HUDEP-2 (cell line): ENCODE measurements around the gene WDR90.

ENCODE experiments used
- DNase-seq, 76 experiments: peaks; one replicate each; lab custom pipeline; 2025; ENCODE audit not compliant: unreplicated experiment in 76 of 76; lab: John Stamatoyannopoulos, UW

Gene WDR90

GRCh38 chr16:637081-638018 is 11.8 kb upstream of the WDR90 start:
- peak in 58 of 76 experiments; percentile 11 to 94 (median 86) for DNase-seq

- no peak for DNase-seq
Observed at GRCh38 chr16:638034-638543, 11.1 kb upstream of the WDR90 start.

GRCh38 chr16:638836-639235 is 10.3 kb upstream of the WDR90 start:
- DNase-seq: no peak

- DNase-seq: no peak
Observed at GRCh38 chr16:640614-641013, 8.6 kb upstream of the WDR90 start.

- DNase-seq: peak in 70 of 76 experiments; percentile 27 to 89 (median 73)
Observed at GRCh38 chr16:641326-642188, 7.6 kb upstream of the WDR90 start, which contains the start of gene MCRIP2. MCRIP2 (plus strand) TSS chr16:641828; CDS start chr16:641992, 164 bp downstream.

GRCh38 chr16:642189-643049 is 6.7 kb upstream of the WDR90 start:
- DNase-seq: peak in 51 of 76 experiments; percentile 4 to 60 (median 35)

GRCh38 chr16:643050-643368 is 6.2 kb upstream of the WDR90 start:
- DNase-seq: no peak

- DNase-seq: no peak
Observed at GRCh38 chr16:644556-644955, 4.6 kb upstream of the WDR90 start.

GRCh38 chr16:645852-646678 is 3.1 kb upstream of the WDR90 start:
- no peak for DNase-seq

- DNase-seq: no peak
Observed at GRCh38 chr16:646679-647172, 2.4 kb upstream of the WDR90 start.

GRCh38 chr16:647173-647902 is 1.8 kb upstream of the WDR90 start:
- no peak for DNase-seq

GRCh38 chr16:648071-648780 is 939 bp upstream of the WDR90 start:
- peak in 60 of 76 experiments; percentile 8 to 76 (median 52) for DNase-seq

- peak in 2 of 76 experiments; percentile 16 to 31 for DNase-seq
Observed at GRCh38 chr16:649631-650030, 466 bp downstream of the WDR90 start.

GRCh38 chr16:651844-652243 is 2.7 kb downstream of the WDR90 start:
- no peak for DNase-seq

- no peak for DNase-seq
Observed at GRCh38 chr16:652454-653305, 3.5 kb downstream of the WDR90 start.

- no peak for DNase-seq
Observed at GRCh38 chr16:654034-654433, 4.9 kb downstream of the WDR90 start.

GRCh38 chr16:657487-657886 is 8.3 kb downstream of the WDR90 start:
- DNase-seq: no peak
